HG03108 (cell line): ENCODE measurements around the gene MAIP1.
A peak's percentile ranks its signal among the peaks of the same experiment; 100 is the strongest.
"Not testable (repeated sequence)": the region's sequence is repeated elsewhere in the genome, so short reads cannot be mapped to it uniquely, and the experiment has no call there.

Experiments used
- ATAC-seq: cut with Tn5 transposase; IDR thresholded peaks from one replicate; pipeline ENCODE4 v1.9.1; 2021; ENCODE audit warnings: moderate library complexity; ENCODE audit not compliant: unreplicated experiment

The MAIP1 gene

GRCh38 chr2:199955339-199956061 lies at the start of gene MAIP1, which contains the start of gene TYW5:
MAIP1 (plus strand) TSS chr2:199955582; CDS start chr2:199955799, 217 bp downstream.
TYW5 (minus strand) TSS chr2:199955491; CDS start chr2:199955470, 21 bp downstream.
- peak; percentile 83 for ATAC-seq

DNA sequence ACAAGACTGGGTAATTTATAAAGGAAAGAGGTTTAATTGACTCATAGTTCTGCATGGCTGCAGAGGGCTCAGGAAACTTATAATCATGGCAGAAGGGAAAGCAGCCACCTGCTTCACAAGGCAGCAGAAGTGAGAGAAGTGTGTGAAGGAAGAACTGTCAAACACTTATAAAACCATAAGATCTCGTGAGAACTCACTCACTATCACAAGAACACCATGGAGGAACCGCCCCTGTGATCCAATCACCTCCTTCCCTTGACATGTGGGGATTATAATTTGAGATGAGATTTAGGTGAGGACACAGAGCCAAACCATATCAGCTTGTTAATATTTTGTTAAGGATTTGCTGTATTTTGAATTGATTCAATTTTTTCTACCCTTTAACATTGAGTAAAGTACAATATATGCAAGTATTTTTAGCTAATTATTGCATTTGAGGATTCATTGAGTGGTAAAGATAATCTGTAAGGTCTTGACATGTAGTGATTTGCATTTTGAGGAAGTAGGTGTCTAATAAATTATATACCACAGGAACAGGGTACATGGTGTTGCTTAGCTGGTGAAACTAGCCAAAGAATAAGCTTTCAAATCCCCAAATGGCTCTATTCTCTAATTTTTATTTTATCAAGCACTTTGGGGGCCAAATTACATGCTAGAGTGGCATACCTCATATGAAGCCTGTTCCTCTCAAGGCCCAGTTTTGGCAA lies 48.2 kb upstream of the MAIP1 start:
- no peak for ATAC-seq

DNA sequence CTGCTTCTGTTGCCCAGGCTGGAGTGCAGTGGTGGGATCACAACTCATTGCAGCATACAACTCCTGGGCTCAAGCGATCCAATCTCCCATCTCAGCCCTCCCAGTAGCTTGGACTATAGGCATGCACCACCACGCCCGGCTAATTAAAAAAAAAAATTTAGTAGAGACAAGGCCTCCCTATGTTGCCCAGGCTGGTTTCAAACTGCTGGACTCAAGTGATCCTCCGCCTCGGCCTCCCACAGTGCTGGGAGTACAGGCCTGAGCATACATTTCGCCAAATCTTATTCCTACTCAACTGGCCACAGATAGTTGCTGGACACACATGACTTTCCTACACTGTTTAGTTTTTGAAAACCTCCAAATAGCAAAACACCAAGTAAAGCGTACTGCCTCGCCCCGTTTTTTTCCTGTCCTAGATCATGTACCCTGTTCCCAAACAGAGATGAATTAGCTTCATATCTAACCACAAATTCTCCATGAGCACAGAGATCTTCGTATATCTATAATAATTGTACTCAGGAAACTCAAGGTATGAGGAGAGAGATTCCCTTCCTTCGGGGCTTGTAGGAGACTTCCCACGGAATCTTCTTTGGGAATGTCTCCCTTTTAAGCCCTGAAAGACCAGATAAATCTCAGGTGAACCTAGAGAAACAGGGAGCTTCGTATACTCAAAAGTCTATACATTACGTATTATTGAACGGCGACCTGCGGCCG lies 44.9 kb upstream of the MAIP1 start:
- ATAC-seq = no peak

DNA sequence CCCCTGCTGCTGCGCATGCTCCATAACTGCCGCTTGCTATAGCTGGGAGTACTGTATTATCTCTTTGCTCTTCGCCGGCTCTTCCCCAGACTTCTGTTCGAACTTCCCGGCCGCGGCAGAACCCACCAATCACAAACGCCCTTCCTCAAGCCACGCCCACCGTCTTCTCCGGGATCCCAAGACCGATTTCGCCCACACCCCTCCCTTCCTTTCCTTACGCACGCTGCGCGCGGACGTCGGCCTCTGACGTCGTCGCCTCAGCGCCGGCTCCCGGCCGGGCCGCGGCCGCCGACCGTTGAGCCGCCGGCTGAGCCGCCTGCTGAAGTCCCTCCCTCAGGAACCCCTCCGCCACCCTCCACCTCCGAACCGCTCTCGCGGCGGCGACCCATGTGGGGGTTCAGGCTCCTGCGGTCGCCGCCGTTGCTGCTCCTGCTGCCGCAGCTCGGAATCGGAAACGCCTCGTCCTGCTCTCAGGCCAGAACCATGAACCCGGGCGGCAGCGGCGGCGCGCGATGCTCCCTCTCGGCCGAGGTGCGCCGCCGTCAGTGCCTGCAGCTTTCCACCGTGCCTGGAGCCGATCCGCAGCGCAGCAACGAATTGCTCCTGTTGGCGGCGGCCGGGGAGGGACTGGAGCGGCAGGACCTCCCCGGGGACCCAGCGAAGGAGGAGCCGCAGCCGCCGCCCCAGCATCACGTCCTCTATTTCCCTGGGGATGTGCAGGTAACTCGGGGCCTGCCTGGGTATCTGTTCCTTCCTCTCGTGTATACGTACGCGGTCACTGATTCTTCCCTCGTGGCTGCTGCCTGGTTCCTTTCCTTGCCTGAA lies 44.1 kb upstream of the MAIP1 start, which contains the start of gene C2orf69:
Gene C2orf69, plus strand, starts transcription at position 242 of the 825 bp plus-strand sequence. Its CDS starts 146 bp downstream, at position 388.
- ATAC-seq = peak; percentile 83

- ATAC-seq = no peak
Observed at GRCh38 chr2:199911877-199912161, 43.6 kb upstream of the MAIP1 start.

DNA sequence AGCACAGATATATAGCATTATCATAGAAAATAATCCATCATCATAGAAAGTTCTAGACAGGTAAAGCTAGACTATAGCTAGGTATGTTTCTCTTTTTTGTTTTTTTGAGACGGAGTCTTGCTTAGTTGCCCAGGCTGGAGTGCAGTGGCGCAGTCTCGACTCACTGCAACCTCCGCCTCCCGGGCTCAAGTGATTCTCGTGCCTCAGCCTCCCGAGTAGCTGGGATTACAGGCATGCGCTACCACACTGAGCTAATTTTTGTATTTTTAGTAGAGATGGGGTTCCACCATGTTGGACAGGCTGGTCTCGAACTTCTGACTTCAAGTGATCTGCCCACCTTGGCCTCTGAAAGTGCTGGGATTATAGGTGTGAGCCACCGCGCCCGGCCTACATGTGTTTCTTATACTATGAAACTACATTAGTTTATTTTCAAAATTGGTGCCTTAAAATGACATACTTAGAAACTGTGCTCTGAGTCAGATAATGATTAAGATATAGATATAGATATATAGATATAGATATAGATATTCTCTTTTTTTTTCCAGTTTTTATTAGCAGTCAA lies 42.7 kb upstream of the MAIP1 start:
- ATAC-seq = not testable (repeated sequence)

- no peak for ATAC-seq
Observed at GRCh38 chr2:199914372-199914958, 40.9 kb upstream of the MAIP1 start.

- no peak for ATAC-seq
Observed at GRCh38 chr2:199916980-199917379, 38.4 kb upstream of the MAIP1 start.

GRCh38 chr2:199922856-199923255 lies 32.5 kb upstream of the MAIP1 start:
- no peak for ATAC-seq

GRCh38 chr2:199923924-199924323 lies 31.5 kb upstream of the MAIP1 start:
- no peak for ATAC-seq

DNA sequence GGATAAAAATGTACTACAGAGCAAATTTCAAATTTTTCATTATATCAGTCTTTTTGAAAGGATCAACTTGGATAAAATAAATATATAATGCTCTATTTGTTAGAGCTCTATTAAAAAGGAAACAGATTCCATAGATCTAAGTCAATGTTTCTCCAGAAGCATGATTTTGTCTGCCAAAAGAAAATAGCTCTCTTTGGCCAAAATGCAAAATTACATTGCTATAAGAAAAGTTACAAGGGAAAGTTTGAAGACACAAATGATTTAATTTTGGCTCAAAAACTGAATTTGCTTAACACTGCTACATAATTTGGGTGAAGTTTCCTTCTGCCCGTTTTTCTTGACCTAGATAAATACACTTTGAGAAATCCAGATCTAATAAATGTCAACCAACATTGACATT lies 28.6 kb upstream of the MAIP1 start:
- ATAC-seq = no peak

DNA sequence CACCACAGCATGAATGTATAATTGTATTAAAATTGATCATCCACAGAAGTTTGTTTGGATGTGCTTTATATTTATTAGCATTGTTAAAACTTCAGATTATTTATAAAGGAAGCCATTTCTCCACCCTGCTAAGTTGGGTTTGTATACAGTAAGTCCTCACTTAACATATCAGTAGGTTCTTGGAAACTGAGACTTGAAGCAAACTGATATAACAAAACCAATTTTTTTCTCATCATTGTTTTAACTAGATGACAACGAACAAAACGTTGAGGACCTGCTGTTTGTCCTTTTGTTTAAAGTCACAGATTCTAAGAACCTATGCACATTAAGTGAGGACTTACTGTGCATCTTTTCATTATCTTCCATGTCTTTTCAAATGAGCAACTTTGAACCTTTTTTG lies 27.2 kb upstream of the MAIP1 start:
- no peak for ATAC-seq

GRCh38 chr2:199928626-199929025 lies 26.8 kb upstream of the MAIP1 start:
- no peak for ATAC-seq

- no peak for ATAC-seq
Observed at GRCh38 chr2:199929262-199929661, 26.1 kb upstream of the MAIP1 start.

GRCh38 chr2:199932312-199932855 lies 23.0 kb upstream of the MAIP1 start:
- no peak for ATAC-seq

DNA sequence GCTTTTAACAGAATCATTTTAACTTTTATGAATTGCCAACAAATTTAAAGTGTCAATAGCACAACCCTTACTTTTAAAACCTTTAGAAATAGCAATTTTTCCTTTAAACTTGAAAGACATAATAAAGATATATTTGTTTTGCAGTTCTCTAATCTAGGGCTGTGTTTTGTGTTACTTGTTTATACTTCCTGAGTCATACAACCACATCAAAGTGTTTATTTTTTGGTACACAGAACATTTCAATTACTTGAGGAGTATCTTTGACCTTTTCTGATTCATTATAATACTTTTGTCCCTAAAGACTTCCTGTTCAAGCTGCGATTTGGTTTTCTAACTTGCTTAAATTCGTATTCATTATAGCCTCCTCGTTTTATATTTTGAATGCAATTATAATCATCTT lies 21.9 kb upstream of the MAIP1 start:
- ATAC-seq = no peak

GRCh38 chr2:199936554-199936953 lies 18.8 kb upstream of the MAIP1 start:
- no peak for ATAC-seq

DNA sequence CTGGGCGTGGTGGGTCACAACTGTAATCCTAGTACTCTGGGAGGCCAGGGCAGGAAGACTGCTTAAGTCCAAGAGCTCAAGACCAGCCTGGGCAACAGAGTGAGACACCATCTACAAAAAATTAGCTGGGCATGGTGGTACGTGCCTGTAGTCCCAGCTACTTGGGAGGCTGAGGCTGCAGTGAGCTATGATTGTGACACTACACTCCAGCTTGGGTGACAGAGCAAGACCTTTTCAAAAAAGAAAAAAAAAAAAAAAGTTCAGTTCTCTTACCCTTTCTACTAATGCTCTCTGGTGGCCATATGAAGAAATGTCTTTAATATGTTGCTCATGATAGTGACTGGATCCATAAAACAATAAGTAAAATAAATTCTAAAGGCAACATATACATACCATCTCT lies 15.0 kb upstream of the MAIP1 start:
- no peak for ATAC-seq

DNA sequence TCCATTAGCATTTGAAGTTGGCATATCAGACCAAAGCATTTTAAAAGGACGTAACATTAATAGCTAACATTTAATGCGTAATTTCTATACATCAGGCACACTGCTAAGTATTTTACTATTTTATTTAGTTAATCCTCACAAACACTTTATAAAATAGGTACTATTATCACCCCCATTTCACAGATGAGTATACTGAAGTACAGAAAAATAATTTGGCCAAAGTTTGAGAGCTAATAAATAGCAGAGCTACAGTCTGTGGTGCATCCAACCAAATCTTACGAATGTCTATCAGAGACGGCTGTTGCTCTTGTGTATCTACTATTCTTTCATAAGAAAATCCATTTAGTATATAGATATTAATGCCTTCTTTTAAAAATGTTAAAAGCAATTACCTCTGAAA lies 12.0 kb upstream of the MAIP1 start:
- no peak for ATAC-seq

GRCh38 chr2:199946196-199946595 lies 9.2 kb upstream of the MAIP1 start:
- ATAC-seq = no peak
